Fibroblast of peridontal ligament (primary cell): ENCODE data around the gene MTFR2.

Experiments
- DNase-seq: peaks from one replicate; pipeline ENCODE4 v3.0.0-alpha.2; 2010; ENCODE audit errors: extremely low read depth

The MTFR2 gene

DNA sequence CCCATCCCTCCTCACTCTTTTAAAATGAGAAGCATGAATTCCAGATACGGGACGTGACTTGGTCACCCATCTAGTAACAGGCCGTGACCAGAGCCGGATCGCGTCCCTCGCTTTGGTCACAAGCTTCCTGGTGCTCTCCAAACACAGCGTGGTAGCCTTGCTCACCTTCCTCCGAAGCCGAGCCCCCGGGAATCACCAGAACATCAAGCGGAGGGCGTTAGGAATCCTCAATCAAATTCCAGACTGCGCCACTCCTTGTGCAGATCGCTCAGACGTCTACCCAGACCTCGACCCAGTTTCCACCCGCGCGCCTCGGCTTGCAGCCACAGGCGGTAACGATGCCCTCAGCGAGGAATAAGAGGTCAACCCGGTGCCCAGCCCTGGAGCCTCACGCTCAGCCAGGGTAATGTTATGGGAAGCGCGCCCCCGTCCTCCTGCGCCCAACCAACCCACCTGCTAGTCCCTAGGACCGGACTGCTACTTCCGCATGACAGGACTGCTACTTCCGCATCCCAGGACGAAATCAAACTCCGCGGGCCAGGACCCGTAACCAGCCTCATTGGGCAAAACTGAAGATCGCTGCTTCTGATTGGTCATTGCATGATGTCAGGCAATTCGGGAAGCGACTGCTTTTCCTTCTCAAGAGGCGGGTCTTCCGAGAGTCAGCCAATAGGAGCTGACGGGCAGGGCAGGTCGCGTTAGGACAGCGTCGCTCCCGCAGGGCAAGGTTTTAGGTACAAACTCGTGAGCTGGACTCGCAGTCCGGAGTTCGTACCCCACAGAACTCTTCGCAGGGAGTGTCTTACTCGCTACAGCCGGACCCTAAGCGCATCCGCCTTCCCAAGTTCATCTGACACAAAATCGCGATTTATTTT, at the start of gene MTFR2:
Gene MTFR2 (minus strand): TSS at position 501 of the 875 bp plus-strand sequence. CDS start 1,212 bp downstream, outside the sequence.
- DNase-seq = peak; percentile 99

DNA sequence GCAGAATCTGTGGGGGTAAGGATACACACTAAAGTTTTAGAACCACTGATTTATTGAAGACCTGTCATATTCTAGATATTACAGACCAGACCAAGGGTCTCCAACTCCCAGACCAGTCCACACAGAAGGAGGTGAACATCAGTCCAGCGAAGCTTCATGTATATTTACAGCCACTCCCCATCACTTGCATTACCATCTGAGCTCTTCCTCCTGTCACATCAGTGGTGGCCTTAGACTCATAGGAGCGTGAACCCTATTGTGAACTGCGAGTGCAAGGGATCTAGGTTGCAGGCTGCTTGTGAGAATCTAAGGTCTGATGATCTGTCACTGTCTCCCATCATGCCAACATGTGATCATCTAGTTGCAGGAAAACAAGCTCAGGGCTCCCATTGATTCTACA, 44.5 kb upstream of the MTFR2 start:
- no peak for DNase-seq

DNA sequence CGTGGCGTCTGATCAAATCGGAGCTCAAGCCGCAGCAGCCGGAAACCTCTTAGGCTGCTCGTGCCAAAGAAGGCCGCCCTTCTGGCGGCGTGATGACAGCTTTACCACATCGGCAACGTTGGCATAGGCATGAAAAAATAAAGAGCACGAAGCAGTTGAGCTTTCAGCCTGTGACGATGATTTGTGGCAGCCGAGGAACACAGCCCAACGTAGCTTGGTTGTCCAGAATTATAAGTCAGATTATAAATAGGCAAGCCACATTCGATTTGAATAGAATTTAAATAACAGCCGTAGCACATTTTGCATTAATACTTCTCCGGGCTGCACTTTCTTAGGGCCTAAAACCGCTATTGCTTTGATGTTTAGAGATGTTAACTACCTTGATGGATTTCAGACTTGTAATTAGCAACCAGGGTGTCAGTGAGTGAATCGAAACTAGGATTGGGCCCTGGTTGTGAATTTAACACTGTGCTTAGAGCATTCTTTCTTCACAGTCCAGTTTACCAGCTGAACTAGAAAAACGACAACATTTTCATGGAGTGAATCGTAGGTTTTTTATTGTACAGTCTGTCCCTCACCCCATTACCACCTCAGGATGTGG, 40.4 kb upstream of the MTFR2 start:
- DNase-seq = peak; percentile 95

DNA sequence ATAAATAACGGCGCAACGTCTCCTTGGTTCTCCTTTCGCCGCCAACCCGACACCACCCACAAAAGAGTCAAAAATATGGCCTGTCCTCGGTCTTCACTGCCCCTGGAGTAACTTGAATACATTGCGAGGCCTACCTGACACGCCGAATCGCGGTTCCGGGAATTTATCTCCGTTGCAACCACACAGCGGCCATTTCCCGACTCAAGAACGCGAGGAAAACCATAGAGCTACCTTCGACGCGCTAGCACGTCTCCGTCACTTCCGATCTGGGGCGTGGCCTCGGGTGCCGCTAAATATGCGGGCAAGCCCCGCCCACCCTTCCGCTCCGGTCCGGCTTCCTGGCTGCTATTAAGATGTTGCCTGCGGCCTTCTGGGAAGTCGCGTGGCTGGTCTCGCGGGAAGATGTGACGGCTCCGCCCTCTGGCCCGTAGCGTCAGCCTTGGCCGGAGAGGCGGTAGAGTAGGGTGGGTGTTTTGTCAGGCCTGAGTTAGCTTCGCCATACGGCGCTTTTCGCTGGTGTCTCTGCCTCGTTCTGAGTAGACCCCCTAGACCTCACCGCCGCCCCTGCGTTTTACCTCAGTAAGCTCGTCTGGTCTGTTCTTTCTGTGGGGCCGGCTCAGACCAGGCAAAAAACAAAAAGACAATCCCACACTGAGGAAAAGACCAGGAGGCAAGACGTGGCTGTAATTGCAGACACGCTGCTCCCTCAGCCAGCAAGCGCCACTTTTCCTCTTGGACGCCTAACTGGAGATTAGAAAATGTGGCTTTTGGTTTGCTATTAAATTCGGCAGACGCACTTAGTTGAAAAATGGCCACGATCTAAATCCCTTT, 39.7 kb upstream of the MTFR2 start, which contains the start of gene BCLAF1:
Gene BCLAF1 (minus strand): TSS at position 268 of the 831 bp plus-strand sequence. CDS start 9,980 bp downstream, outside the sequence.
- peak; percentile 100 for DNase-seq

GRCh38 chr6:136289327-136289578, 39.1 kb upstream of the MTFR2 start:
- peak; percentile 87 for DNase-seq

DNA sequence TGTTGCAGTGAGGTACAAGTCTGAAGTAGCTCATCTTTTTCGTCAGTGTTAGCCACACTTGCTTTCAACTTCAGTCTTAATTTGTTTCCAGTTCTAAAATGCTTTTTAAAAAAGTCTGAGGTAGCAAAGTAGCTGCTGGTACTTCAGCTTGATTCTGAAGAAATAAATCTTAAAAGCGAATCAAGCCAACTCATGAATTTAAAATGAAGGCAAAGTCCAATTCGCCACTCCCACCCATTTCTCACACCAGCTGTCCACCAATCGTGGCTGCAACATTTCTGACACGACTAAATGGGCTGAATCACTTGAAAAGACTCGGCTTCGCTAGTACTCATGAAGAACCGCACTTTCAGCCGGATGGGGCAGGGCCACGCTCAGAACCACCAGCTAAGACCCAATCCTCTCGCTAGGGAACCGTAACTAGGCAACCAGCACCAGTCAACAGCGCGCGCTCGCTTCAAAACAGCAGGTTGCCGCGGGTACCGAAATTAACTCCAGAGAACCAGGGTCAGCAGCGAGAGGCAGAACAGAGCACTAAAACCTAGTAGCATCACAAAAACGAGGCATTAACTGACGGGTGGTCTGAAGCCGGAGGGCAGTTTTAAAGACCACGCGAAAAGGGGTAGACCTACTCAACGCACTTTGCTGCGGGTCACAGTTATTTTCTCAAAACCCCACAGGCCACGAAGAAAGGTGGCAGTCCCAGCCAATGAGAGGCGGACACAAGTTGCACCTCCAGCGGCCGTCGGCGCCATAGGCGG, 38.6 kb upstream of the MTFR2 start:
- peak; percentile 96 for DNase-seq

DNA sequence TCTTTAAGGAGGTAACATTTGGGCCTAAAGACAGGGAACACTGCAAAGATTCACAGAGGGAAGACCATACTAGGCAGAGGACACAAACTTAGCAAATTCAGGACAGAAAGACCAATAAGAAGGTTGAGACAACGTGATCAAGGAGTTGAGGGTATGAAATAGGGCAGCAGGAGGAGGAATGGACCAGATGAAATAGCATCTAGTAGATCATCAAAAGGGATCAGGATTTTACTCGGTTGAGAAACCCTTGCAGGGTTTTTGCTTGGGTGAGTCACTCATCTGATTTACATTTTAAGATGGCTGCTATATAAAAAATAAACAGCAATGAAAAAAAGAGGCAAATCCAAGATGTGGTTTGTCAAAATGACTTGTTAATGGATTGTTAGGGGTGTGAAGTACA, 34.8 kb upstream of the MTFR2 start:
- DNase-seq = peak; percentile 69

- no peak for DNase-seq
Measured at GRCh38 chr6:136282906-136283305, 32.8 kb upstream of the MTFR2 start.

GRCh38 chr6:136280032-136280609, 30.0 kb upstream of the MTFR2 start:
- no peak for DNase-seq

- DNase-seq = peak; percentile 39
Measured at GRCh38 chr6:136274062-136274461, 24.0 kb upstream of the MTFR2 start.

GRCh38 chr6:136265101-136265500, 15.0 kb upstream of the MTFR2 start:
- DNase-seq = no peak

- DNase-seq = no peak
Measured at GRCh38 chr6:136262940-136263339, 12.8 kb upstream of the MTFR2 start.

DNA sequence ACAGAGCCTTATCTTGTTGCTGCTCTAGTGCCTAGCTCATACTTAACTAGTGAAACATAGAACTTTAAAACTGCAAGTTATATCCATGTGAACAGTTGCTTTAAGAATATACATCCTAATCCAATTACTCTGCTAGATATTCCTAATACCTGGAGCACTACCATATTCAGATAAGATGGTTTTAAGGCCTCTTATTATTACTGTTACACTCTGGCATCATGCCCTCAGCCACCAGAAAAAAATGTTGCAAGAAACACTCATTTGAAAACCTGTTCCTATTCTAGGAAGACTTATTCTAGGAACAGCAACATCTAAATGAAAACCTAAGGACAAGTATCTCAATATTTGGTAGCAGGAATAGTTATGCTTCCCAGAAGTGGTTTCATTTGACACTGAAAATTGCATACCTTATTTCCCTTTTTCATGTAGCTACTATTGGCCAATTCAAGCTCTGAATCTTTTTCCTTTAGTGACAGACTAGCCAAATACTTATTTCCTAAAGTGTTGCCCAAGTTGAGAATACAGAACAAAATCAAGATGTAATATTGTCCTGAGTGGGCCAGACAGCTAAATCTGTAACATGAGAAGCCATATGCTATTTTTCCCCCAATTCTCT, 4.8 kb upstream of the MTFR2 start:
- DNase-seq = no peak

GRCh38 chr6:136253734-136254133, 3.6 kb upstream of the MTFR2 start:
- no peak for DNase-seq

- DNase-seq = no peak
Measured at GRCh38 chr6:136252441-136252840, 2.3 kb upstream of the MTFR2 start.

DNA sequence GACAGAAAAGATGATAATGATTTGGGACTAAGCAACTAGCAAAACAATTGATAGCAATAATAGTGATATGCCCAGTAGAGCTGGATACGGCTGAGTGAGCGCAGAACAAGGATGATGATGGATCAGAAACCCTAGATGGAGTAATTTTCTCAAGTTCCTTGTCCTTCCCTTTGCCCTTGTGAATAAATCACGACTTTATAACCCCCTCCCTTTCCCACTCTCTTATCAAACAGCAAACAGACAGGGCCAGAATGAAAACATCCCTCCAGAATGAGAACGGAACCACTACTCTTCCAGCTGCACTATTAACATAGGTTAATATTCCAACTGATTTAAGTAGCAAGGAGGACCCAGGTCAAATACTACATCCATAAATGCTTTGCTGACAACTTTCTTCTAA, 1.3 kb upstream of the MTFR2 start:
- no peak for DNase-seq

DNA sequence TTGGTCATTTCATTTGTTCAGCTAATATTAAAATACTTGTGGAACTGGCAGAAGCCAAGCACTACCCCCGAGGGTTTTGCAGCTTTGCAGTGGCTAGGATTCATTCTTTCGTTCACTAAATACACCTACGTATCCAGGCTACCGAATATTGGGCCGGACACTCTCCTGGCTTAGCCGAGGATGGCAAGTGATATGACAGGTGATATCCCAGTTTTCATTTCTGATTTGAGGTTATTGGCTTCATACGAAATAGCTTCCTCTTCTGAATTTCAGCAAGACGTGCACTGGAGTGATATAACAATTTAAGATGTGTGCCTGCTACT, 536 bp upstream of the MTFR2 start:
- no peak for DNase-seq

DNA sequence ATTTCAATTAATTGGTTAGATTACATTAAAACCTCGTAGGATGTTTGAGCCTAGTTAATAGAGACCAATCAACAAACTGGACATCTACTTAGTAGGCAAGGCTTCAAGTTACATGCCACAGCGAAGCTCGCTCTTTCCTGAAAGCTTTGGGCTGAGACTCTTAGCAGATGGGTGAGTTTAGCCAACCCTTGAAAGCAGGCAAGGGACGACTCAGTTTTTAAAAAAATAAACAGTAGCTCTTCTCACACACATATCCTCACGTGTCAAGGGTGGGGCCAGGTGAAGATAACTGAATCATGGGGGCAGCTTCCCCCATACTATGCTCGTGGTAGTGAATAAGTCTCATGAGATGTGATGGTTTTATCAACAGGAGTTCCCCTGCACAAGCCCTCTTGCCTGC, 775 bp downstream of the MTFR2 start:
- no peak for DNase-seq

GRCh38 chr6:136244061-136244616, 6.0 kb downstream of the MTFR2 start:
- no peak for DNase-seq

DNA sequence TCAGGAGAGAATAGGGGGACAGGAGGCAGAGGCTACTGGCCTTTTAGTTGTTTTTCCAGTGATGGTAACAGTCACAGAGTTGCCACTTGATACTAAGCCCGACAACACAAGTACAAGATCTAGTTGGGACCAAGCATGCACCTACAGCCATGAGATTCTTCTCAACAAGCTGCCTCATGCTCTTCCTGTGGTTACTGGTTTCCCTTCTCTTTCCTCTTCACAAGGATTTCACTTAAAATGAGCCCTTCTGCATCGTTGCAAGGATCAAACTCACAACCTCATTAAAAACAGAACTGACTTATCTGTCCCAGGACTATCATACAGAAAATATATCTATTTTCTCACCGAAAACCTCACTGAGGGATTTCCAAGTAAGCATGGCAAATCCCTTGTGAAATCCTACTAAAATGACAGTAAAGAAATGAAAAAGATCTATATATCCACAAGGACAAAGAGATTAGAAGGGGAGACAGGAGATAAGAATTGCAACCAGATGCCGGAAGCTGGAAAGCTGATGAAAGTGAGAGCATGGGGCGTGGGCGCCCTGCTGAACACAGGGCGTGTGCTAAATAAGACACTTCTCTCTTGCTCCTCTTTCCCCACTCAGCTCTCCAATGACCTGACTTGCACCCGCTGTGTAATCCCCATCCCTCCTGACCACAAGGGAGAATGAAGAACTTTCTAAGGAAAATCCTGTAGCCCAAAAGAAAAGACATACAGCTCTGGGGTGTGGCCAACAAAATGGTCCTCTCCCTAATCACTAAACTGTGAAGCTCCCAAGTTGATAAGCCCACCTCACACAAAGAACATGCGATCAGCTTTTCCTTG, 13.4 kb downstream of the MTFR2 start:
- DNase-seq = no peak
